Activated T-cell treated with anti-CD3 and anti-CD28 coated beads, Interleukin-2, amount 50 U/mL, for 72 hours (primary cell): Measurements from ENCODE around the gene NMRK2. TPM values are rescaled to one million over a fixed set of nuclear protein-coding genes. Genes with fewer than 3 reads are reported as not detected.
"Not testable (repeated sequence)": the region's sequence is repeated elsewhere in the genome, so short reads cannot be mapped to it uniquely, and the experiment has no call there.

ENCODE experiments used
- ATAC-seq, 2 donors: fragments of 150-1000 bp; cut with Tn5 transposase; replicated peaks in 1 of 2; 2 replicates each; pipeline ENCODE4 v1.10.0; 2021; ENCODE audit warnings: moderate library complexity in 2 of 2, mild to moderate bottlenecking in 1 of 2
- DNase-seq, 2 donors: peaks; one replicate each; pipeline ENCODE4 v3.0.0; 2021 to 2022; ENCODE audit warnings: mixed read lengths in 1 of 2
- H3K27ac Mint-ChIP-seq: one replicate; pipeline ENCODE4 v1.8.0; 2022; ENCODE audit warnings: mild to moderate bottlenecking, moderate library complexity, mixed read lengths
- H3K27me3 Mint-ChIP-seq: one replicate; pipeline ENCODE4 v1.8.0; 2022; ENCODE audit warnings: low read depth, mixed read lengths
- H3K36me3 Mint-ChIP-seq, 2 donors: one replicate each; pipeline ENCODE4 v1.8.0; 2022; ENCODE audit warnings: mixed read lengths in 2 of 2, mild to moderate bottlenecking in 1 of 2; ENCODE audit not compliant: insufficient read depth in 2 of 2
- H3K4me1 Mint-ChIP-seq: one replicate; pipeline ENCODE4 v1.8.0; 2022; ENCODE audit warnings: low read depth, mixed read lengths
- H3K4me3 Mint-ChIP-seq, 2 donors: one replicate each; pipeline ENCODE4 v1.8.0; 2022; ENCODE audit warnings: mild to moderate bottlenecking in 2 of 2, mixed read lengths in 2 of 2, moderate library complexity in 2 of 2
- H3K9me3 Mint-ChIP-seq, 2 donors: one replicate each; pipeline ENCODE4 v1.8.0; 2022; ENCODE audit warnings: mixed read lengths in 2 of 2
- total RNA-seq, 2 donors: library from RNA; stranded (reverse); gene quantifications; one replicate each; pipeline ENCODE4 v1.2.3, GENCODE V29; 2022

Gene NMRK2
- total RNA-seq, 2 donors from 2014 or later: not detected

DNA sequence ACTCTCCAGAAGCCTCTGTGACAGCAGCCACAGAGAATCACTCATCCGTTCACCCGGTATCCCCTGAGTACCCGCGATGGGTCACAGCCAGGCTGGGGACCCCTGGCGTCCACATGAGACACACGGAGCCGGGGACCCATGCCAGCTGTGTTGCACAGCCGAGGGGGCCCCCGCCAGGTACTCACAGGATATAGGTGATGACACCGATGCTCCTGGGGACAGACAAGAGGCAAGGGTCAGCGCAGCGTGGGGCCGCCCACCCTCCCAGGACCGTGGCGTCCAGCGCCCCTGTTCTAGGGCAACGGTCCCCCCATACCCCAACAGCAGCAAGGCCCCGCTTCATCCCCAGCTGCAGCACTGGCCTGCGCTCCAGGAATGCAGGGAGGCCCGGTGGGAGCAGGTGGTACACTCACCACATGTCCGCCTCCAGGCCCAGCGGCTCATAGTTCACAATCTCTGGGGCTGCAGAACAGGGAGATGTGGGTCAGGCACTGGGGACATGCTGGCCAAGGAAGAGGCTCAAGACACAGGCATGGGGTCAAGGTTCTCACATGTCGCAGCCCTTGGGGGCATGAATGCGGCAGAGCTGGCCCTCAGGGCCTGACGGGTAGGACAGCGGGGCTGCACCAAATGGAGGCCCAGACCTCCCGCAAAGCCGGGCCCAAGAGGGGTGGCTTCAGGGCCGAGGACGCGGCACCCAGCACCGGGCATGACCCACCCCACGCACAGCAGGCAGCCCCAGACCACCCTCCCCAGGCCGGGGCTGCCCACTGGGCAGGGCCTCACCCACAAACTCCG is 30.8 kb downstream of the NMRK2 start:
- no peak for ATAC-seq
- peaks cover 5% of the 10 kb centered on the region for H3K4me1 Mint-ChIP-seq
- H3K36me3 Mint-ChIP-seq: peaks cover 0 to 5% of the 10 kb centered on the region in 2 donors
- no peaks in the 10 kb centered on the region for H3K9me3 Mint-ChIP-seq
- no peak overlapping the region for H3K27ac Mint-ChIP-seq
- no peak for DNase-seq
- no peak overlapping the region for H3K4me3 Mint-ChIP-seq
- no peaks in the 10 kb centered on the region for H3K27me3 Mint-ChIP-seq

GRCh38 chr19:3964256-3965194 is 31.7 kb downstream of the NMRK2 start:
- no peaks in the 10 kb centered on the region for H3K9me3 Mint-ChIP-seq
- DNase-seq (no peak), ATAC-seq (no peak)
- no peaks in the 10 kb centered on the region for H3K27me3 Mint-ChIP-seq
- peaks cover 14% of the 10 kb centered on the region for H3K4me1 Mint-ChIP-seq
- H3K27ac Mint-ChIP-seq: no peak overlapping the region
- H3K4me3 Mint-ChIP-seq: no peak overlapping the region
- peaks cover 0 to 5% of the 10 kb centered on the region in 2 donors for H3K36me3 Mint-ChIP-seq

- Mint-ChIP-seq H3K4me1 (peaks cover 25% of the 10 kb centered on the region), H3K4me3 (no peak overlapping the region), H3K27me3 (no peaks in the 10 kb centered on the region), H3K9me3 (no peaks in the 10 kb centered on the region), H3K27ac (no peak overlapping the region), H3K36me3 (peaks cover 2 to 7% of the 10 kb centered on the region in 2 donors)
- DNase-seq (no peak), ATAC-seq (no peak)
Observed at GRCh38 chr19:3966051-3967017, 33.5 kb downstream of the NMRK2 start.

GRCh38 chr19:3967983-3968382 is 35.1 kb downstream of the NMRK2 start:
- not testable (repeated sequence) for H3K9me3 Mint-ChIP-seq, H3K36me3 Mint-ChIP-seq, ATAC-seq, H3K27me3 Mint-ChIP-seq, DNase-seq, H3K4me3 Mint-ChIP-seq
- Mint-ChIP-seq H3K4me1 (peaks cover 25% of the 10 kb centered on the region), H3K27ac (peak overlapping the region; percentile 60)

GRCh38 chr19:3968556-3969434 is 35.9 kb downstream of the NMRK2 start:
- ATAC-seq: no peak
- DNase-seq: no peak
- no peaks in the 10 kb centered on the region for H3K9me3 Mint-ChIP-seq
- H3K36me3 Mint-ChIP-seq: peaks cover 2 to 7% of the 10 kb centered on the region in 2 donors
- peak overlapping the region in 1 of 2 donors; percentile 31 for H3K4me3 Mint-ChIP-seq
- peaks cover 25% of the 10 kb centered on the region for H3K4me1 Mint-ChIP-seq
- H3K27ac Mint-ChIP-seq: peak overlapping the region; percentile 60
- no peaks in the 10 kb centered on the region for H3K27me3 Mint-ChIP-seq

- ATAC-seq: no peak
- Mint-ChIP-seq H3K9me3 (no peaks in the 10 kb centered on the region), H3K27me3 (no peaks in the 10 kb centered on the region), H3K4me1 (peaks cover 25% of the 10 kb centered on the region), H3K27ac (peak overlapping the region; percentile 29), H3K4me3 (peak overlapping the region; percentile 78 to 98), H3K36me3 (peaks cover 2 to 4% of the 10 kb centered on the region in 2 donors)
- no peak for DNase-seq
Observed at GRCh38 chr19:3969435-3970312, 36.8 kb downstream of the NMRK2 start.

- no peak for ATAC-seq
- peaks cover 2 to 4% of the 10 kb centered on the region in 2 donors for H3K36me3 Mint-ChIP-seq
- H3K27me3 Mint-ChIP-seq: no peaks in the 10 kb centered on the region
- peak overlapping the region; percentile 29 for H3K27ac Mint-ChIP-seq
- H3K9me3 Mint-ChIP-seq: no peaks in the 10 kb centered on the region
- no peak for DNase-seq
- peak overlapping the region; percentile 78 to 98 for H3K4me3 Mint-ChIP-seq
- peaks cover 25% of the 10 kb centered on the region for H3K4me1 Mint-ChIP-seq
Observed at GRCh38 chr19:3970313-3970807, 37.5 kb downstream of the NMRK2 start.

GRCh38 chr19:3970808-3971598 is 38.1 kb downstream of the NMRK2 start, which contains the start of gene DAPK3:
DAPK3 (minus strand) TSS chr19:3971099; CDS start chr19:3969735, 1,364 bp downstream.
- Mint-ChIP-seq H3K36me3 (peaks cover 2 to 6% of the 10 kb centered on the region in 2 donors), H3K27ac (peak within 1 kb of the TSS; percentile 56), H3K4me3 (peak within 1 kb of the TSS; percentile 78 to 98), H3K4me1 (peaks cover 25% of the 10 kb centered on the region), H3K9me3 (no peaks in the 10 kb centered on the region), H3K27me3 (no peaks in the 10 kb centered on the region)
- DNase-seq: peak; percentile 98
- peak; percentile 82 to 92 for ATAC-seq

GRCh38 chr19:3975144-3975543 is 42.3 kb downstream of the NMRK2 start:
- Mint-ChIP-seq H3K27me3 (no peaks in the 10 kb centered on the region), H3K27ac (no peak overlapping the region), H3K4me1 (peaks cover 14% of the 10 kb centered on the region), H3K9me3 (no peaks in the 10 kb centered on the region), H3K36me3 (peaks cover 7 to 15% of the 10 kb centered on the region in 2 donors), H3K4me3 (no peak overlapping the region)
- DNase-seq: no peak
- no peak for ATAC-seq

GRCh38 chr19:3975637-3976087 is 42.8 kb downstream of the NMRK2 start:
- no peaks in the 10 kb centered on the region for H3K9me3 Mint-ChIP-seq
- ATAC-seq (no peak), DNase-seq (no peak)
- H3K27ac Mint-ChIP-seq: no peak overlapping the region
- H3K4me3 Mint-ChIP-seq: no peak overlapping the region
- peaks cover 9% of the 10 kb centered on the region for H3K4me1 Mint-ChIP-seq
- H3K27me3 Mint-ChIP-seq: no peaks in the 10 kb centered on the region
- H3K36me3 Mint-ChIP-seq: peaks cover 6 to 15% of the 10 kb centered on the region in 2 donors
